WTC11 (cell line): ENCODE results near the gene PRELP. TPM values are rescaled to one million over a fixed set of nuclear protein-coding genes. Genes with fewer than 3 reads are reported as not detected.

Experiments used
- ATAC-seq: fragments of 200-7000 bp; cut with Tn5 transposase; 2 replicates; pipeline ENCODE4 v1.10.0; 2021; ENCODE audit warnings: mild to moderate bottlenecking, moderate library complexity
- CTCF ChIA-PET: fragments of 300-600 bp; sonication (Branson Sonifier 250); formaldehyde crosslinking; loops from one replicate; lab custom pipeline; 2021; ENCODE audit warnings: antibody characterized with exemption; lab: Charles Lee
- POLR2A ChIA-PET: fragments of 350-600 bp; sonication (Branson Sonifier 250); formaldehyde crosslinking; loops from one replicate; lab custom pipeline; 2021; ENCODE audit warnings: antibody characterized with exemption; lab: Charles Lee
- DNase-seq: peaks from one replicate; pipeline ENCODE4 v3.0.0; 2021; ENCODE audit warnings: low spot score
- H3K27ac Mint-ChIP-seq: 2 replicates; pipeline ENCODE4 v1.8.0; 2021; ENCODE audit warnings: mixed read lengths
- H3K27me3 Mint-ChIP-seq: 2 replicates; pipeline ENCODE4 v1.8.0; 2021; ENCODE audit warnings: low read depth, mild to moderate bottlenecking, moderate library complexity, mixed read lengths
- H3K36me3 Mint-ChIP-seq: 2 replicates; pipeline ENCODE4 v1.8.0; 2021; ENCODE audit warnings: mixed read lengths
- H3K4me1 Mint-ChIP-seq: 2 replicates; pipeline ENCODE4 v1.8.0; 2022; ENCODE audit warnings: mixed read lengths
- H3K4me3 Mint-ChIP-seq: 2 replicates; pipeline ENCODE4 v1.8.0; 2021; ENCODE audit warnings: mild to moderate bottlenecking, moderate library complexity, mixed read lengths
- H3K9me3 Mint-ChIP-seq: 2 replicates; pipeline ENCODE4 v1.8.0; 2021; ENCODE audit warnings: mixed read lengths
- CBFB ChIP-seq: sonication (generic); formaldehyde crosslinking; IDR thresholded peaks from 2 replicates; pipeline ENCODE4 v1.8.1; 2022; ENCODE audit warnings: mild to moderate bottlenecking, low read depth, missing genetic modification reagents
- EMX1 ChIP-seq: fragments of 250-450 bp; sonication (Bioruptor Pico); IDR thresholded peaks from 2 replicates; pipeline ENCODE4 v1.8.0; 2021; ENCODE audit warnings: mild to moderate bottlenecking
- ESRRA ChIP-seq: sonication (generic); formaldehyde crosslinking; IDR thresholded peaks from 2 replicates; pipeline ENCODE4 v1.8.1; 2022; ENCODE audit warnings: mild to moderate bottlenecking, missing genetic modification reagents, borderline replicate concordance
- FOXP1 ChIP-seq: sonication (generic); formaldehyde crosslinking; IDR thresholded peaks from 2 replicates; pipeline ENCODE4 v1.8.0; 2022; ENCODE audit warnings: missing genetic modification reagents, mild to moderate bottlenecking, moderate library complexity, borderline replicate concordance
- GRHL2 ChIP-seq: fragments of 250-450 bp; sonication (Bioruptor Pico); IDR thresholded peaks from 2 replicates; pipeline ENCODE4 v1.8.0; 2022; ENCODE audit warnings: mild to moderate bottlenecking, moderate library complexity; ENCODE audit not compliant: insufficient replicate concordance, severe bottlenecking
- HMGA2 ChIP-seq: fragments of 250-450 bp; sonication (Bioruptor Pico); IDR thresholded peaks from 2 replicates; pipeline ENCODE4 v1.4.0; 2021; ENCODE audit warnings: mild to moderate bottlenecking, moderate library complexity
- NFYB ChIP-seq: sonication (generic); formaldehyde crosslinking; conservative IDR thresholded peaks from 2 replicates; pipeline ENCODE4 v1.8.0; 2022; ENCODE audit warnings: low read depth, missing genetic modification reagents
- OVOL2 ChIP-seq: fragments of 250-450 bp; sonication (Bioruptor Pico); IDR thresholded peaks from 2 replicates; pipeline ENCODE4 v1.9.0; 2021; ENCODE audit warnings: mild to moderate bottlenecking, borderline replicate concordance
- TEAD1 ChIP-seq: sonication (generic); formaldehyde crosslinking; IDR thresholded peaks from 2 replicates; pipeline ENCODE4 v1.8.0; 2022; ENCODE audit warnings: mild to moderate bottlenecking, missing genetic modification reagents
- ZNF121 ChIP-seq: sonication (generic); formaldehyde crosslinking; IDR thresholded peaks from 2 replicates; pipeline ENCODE4 v1.8.0; 2023; ENCODE audit warnings: missing genetic modification reagents
- ZNF219 ChIP-seq: sonication (generic); formaldehyde crosslinking; IDR thresholded peaks from 2 replicates; pipeline ENCODE4 v1.8.0; 2023; ENCODE audit warnings: missing genetic modification reagents, mild to moderate bottlenecking, borderline replicate concordance
- ZNF232 ChIP-seq: sonication (generic); formaldehyde crosslinking; IDR thresholded peaks from 2 replicates; pipeline ENCODE4 v1.8.0; 2022; ENCODE audit warnings: mild to moderate bottlenecking, missing genetic modification reagents
- total RNA-seq: library from RNA; stranded (reverse); gene quantifications from 3 replicates; pipeline ENCODE4 v1.2.3, GENCODE V29; 2021
- TF ChIP-seq, protein P1 (sequence below): sonication (generic); formaldehyde crosslinking; IDR thresholded peaks from 2 replicates; pipeline ENCODE4 v1.8.0; 2022; ENCODE audit warnings: mild to moderate bottlenecking, missing genetic modification reagents
- TF ChIP-seq, protein P2 (sequence below): fragments of 250-450 bp; sonication (Bioruptor Pico); IDR thresholded peaks from 2 replicates; pipeline ENCODE4 v1.9.0; 2021; ENCODE audit warnings: moderate library complexity, mild to moderate bottlenecking, inconsistent platforms, borderline replicate concordance
- TF ChIP-seq, protein P3 (sequence below): sonication (generic); formaldehyde crosslinking; IDR thresholded peaks from 2 replicates; pipeline ENCODE4 v1.8.1; 2022; ENCODE audit warnings: low read depth, missing genetic modification reagents, borderline replicate concordance
- TF ChIP-seq, protein P4 (sequence below): sonication (generic); formaldehyde crosslinking; conservative IDR thresholded peaks from 2 replicates; pipeline ENCODE4 v1.8.1; 2022; ENCODE audit warnings: mild to moderate bottlenecking, missing genetic modification reagents
- TF ChIP-seq, protein P5 (sequence below): sonication (generic); formaldehyde crosslinking; IDR thresholded peaks from 2 replicates; pipeline ENCODE4 v1.8.0; 2023; ENCODE audit warnings: mild to moderate bottlenecking, missing genetic modification reagents
- TF ChIP-seq, protein P6 (sequence below): sonication (generic); formaldehyde crosslinking; IDR thresholded peaks from 2 replicates; pipeline ENCODE4 v1.8.0; 2022; ENCODE audit warnings: mild to moderate bottlenecking, missing genetic modification reagents

PRELP gene
- total RNA-seq, 1 experiment from 2014 or later = 0.17 TPM

DNA sequence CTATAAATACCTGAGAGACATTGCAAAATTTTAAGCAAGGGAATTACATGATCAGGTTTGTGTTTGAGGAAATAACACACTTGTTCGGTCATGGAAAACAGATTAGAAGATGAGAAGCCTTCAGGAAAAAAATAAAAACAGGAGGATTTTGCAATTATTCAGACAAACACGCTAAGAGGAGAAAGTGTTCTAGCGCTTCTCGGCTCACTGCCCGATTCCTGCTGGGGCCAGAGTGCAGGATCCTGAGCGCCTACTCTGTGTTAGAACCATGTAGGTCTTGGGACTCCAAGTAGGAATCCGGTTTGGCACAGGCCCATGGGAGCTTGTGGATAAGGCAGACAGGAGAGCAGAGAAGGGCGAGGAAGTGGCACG, 8.1 kb upstream of the PRELP start (continued):
- TF ChIP-seq, protein P1, sequence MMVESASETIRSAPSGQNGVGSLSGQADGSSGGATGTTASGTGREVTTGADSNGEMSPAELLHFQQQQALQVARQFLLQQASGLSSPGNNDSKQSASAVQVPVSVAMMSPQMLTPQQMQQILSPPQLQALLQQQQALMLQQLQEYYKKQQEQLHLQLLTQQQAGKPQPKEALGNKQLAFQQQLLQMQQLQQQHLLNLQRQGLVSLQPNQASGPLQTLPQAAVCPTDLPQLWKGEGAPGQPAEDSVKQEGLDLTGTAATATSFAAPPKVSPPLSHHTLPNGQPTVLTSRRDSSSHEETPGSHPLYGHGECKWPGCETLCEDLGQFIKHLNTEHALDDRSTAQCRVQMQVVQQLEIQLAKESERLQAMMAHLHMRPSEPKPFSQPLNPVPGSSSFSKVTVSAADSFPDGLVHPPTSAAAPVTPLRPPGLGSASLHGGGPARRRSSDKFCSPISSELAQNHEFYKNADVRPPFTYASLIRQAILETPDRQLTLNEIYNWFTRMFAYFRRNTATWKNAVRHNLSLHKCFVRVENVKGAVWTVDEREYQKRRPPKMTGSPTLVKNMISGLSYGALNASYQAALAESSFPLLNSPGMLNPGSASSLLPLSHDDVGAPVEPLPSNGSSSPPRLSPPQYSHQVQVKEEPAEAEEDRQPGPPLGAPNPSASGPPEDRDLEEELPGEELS (CRISPR knock-in tag) = no peak
- no peak for TF ChIP-seq ZNF219 (CRISPR knock-in tag)
- TF ChIP-seq EMX1 (CRISPR knock-in tag) = no peak
- TF ChIP-seq, protein P2, sequence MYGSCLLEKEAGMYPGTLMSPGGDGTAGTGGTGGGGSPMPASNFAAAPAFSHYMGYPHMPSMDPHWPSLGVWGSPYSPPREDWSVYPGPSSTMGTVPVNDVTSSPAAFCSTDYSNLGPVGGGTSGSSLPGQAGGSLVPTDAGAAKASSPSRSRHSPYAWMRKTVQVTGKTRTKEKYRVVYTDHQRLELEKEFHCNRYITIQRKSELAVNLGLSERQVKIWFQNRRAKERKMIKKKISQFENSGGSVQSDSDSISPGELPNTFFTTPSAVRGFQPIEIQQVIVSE (CRISPR knock-in tag) = no peak
- TF ChIP-seq, protein P3, sequence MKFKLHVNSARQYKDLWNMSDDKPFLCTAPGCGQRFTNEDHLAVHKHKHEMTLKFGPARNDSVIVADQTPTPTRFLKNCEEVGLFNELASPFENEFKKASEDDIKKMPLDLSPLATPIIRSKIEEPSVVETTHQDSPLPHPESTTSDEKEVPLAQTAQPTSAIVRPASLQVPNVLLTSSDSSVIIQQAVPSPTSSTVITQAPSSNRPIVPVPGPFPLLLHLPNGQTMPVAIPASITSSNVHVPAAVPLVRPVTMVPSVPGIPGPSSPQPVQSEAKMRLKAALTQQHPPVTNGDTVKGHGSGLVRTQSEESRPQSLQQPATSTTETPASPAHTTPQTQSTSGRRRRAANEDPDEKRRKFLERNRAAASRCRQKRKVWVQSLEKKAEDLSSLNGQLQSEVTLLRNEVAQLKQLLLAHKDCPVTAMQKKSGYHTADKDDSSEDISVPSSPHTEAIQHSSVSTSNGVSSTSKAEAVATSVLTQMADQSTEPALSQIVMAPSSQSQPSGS (CRISPR knock-in tag) = no peak
- no peak for TF ChIP-seq NFYB (CRISPR knock-in tag)
- TF ChIP-seq, all 79 proteins: peak for 0

DNA sequence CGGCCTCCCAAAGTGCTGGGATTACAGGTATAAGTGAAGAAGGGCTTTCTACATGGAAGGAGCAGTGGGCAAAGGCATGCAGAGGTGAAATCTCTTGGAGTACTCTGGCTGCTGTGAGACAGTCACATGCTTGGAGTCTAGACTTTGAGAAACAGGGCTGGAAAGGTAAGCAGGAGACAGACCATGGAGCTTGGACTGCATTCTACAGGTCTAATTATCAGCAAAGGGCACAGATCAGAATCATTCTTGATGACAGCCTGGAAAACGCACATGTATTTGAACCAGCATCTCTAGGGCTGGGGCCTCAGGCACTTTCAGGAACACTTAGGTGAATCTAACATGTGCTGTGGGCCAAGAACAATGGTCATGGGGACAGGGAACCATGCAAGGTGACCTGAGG, 7.3 kb upstream of the PRELP start:
- ATAC-seq = no peak
- no peak for TF ChIP-seq ZNF219 (CRISPR knock-in tag)
- TF ChIP-seq, protein P4, sequence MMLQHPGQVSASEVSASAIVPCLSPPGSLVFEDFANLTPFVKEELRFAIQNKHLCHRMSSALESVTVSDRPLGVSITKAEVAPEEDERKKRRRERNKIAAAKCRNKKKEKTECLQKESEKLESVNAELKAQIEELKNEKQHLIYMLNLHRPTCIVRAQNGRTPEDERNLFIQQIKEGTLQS (CRISPR knock-in tag) = no peak
- TF ChIP-seq, protein P5, sequence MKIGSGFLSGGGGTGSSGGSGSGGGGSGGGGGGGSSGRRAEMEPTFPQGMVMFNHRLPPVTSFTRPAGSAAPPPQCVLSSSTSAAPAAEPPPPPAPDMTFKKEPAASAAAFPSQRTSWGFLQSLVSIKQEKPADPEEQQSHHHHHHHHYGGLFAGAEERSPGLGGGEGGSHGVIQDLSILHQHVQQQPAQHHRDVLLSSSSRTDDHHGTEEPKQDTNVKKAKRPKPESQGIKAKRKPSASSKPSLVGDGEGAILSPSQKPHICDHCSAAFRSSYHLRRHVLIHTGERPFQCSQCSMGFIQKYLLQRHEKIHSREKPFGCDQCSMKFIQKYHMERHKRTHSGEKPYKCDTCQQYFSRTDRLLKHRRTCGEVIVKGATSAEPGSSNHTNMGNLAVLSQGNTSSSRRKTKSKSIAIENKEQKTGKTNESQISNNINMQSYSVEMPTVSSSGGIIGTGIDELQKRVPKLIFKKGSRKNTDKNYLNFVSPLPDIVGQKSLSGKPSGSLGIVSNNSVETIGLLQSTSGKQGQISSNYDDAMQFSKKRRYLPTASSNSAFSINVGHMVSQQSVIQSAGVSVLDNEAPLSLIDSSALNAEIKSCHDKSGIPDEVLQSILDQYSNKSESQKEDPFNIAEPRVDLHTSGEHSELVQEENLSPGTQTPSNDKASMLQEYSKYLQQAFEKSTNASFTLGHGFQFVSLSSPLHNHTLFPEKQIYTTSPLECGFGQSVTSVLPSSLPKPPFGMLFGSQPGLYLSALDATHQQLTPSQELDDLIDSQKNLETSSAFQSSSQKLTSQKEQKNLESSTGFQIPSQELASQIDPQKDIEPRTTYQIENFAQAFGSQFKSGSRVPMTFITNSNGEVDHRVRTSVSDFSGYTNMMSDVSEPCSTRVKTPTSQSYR = no peak
- no peak for TF ChIP-seq HMGA2 (CRISPR knock-in tag)
- no peak for TF ChIP-seq OVOL2
- TF ChIP-seq ESRRA (CRISPR knock-in tag) = no peak
- no peak for TF ChIP-seq ZNF232 (CRISPR knock-in tag)
- TF ChIP-seq FOXP1 (CRISPR knock-in tag) = no peak
- no peak for TF ChIP-seq CBFB (CRISPR knock-in tag)
- TF ChIP-seq TEAD1 (CRISPR knock-in tag) = no peak
- no peak for DNase-seq
- no peaks in the 10 kb centered on the region; the same call in 1 of the 2 replicates for H3K27me3 Mint-ChIP-seq
- no peaks in the 10 kb centered on the region for H3K9me3 Mint-ChIP-seq
- H3K36me3 Mint-ChIP-seq = no peaks in the 10 kb centered on the region
- no peak overlapping the region for H3K27ac Mint-ChIP-seq
- ChIA-PET CTCF (no interaction called here), POLR2A (no interaction called here)
- no peak overlapping the region for H3K4me3 Mint-ChIP-seq
- H3K4me1 Mint-ChIP-seq = peaks cover 17% of the 10 kb centered on the region

DNA sequence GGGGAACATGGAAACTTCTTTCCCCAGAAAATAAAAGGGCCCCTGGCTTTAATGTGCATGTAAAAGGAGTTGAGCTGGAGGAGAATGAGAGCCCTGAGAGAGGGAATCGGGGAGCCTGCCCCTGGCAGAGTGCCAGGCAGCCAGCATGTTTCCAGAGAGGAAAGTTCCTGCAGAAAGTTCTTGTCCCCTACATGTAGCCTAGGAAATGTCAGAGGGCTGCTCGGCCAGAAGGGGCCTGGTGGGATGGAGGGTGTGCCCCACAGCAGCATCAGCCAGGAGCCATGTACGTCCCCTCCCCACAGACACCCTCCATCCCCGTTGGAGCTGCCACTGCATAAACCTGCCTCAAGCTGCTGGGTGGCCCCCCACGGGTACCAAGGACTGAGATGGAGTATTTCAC, 5.4 kb upstream of the PRELP start:
- Mint-ChIP-seq H3K27ac (no peak overlapping the region), H3K4me3 (no peak overlapping the region), H3K36me3 (no peaks in the 10 kb centered on the region), H3K27me3 (no peaks in the 10 kb centered on the region; the same call in 1 of the 2 replicates), H3K9me3 (no peaks in the 10 kb centered on the region), H3K4me1 (peaks cover 17% of the 10 kb centered on the region)
- POLR2A ChIA-PET = no interaction called here
- CTCF ChIA-PET = interaction anchor here (1.3 kb wide), 2 partner anchors 17 to 18 kb away, joined by 3 read pairs; no protein-coding TSS in a partner anchor
- TF ChIP-seq GRHL2 (CRISPR knock-in tag) = no peak
- no peak for TF ChIP-seq ZNF121 (CRISPR knock-in tag)
- TF ChIP-seq, protein P6, sequence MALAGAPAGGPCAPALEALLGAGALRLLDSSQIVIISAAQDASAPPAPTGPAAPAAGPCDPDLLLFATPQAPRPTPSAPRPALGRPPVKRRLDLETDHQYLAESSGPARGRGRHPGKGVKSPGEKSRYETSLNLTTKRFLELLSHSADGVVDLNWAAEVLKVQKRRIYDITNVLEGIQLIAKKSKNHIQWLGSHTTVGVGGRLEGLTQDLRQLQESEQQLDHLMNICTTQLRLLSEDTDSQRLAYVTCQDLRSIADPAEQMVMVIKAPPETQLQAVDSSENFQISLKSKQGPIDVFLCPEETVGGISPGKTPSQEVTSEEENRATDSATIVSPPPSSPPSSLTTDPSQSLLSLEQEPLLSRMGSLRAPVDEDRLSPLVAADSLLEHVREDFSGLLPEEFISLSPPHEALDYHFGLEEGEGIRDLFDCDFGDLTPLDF (CRISPR knock-in tag) = no peak
- ATAC-seq (no peak), DNase-seq (no peak)
